ENCODE data around the gene CDH13. TPM values are rescaled to one million over a fixed set of nuclear protein-coding genes. Genes with fewer than 3 reads are reported as not detected.

Gene CDH13
- total and polyA plus RNA-seq, 2 experiments from 2014 or later: 1.2 to 1.5 TPM

DNA sequence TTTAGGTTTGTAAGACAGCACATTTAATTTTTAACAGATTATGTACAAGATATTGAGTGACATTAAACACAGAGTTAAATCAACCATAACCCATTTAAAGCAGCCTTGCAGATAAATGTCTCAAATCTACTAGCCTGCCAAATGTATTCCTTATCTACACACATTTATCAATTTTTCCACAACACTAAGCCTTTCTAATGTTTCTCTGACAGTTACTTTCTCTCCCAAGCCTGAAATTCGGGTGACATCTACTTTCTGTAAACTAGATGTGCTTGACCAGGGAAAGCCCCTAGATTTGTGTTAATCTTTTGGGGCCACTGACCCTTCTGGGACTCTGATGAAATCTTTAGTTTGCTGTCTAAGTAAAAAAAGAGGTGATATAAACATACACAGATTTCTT, 69.0 kb downstream of the CDH13 start:
- Histone ChIP-seq H3K79me2 (no peaks in the 10 kb centered on the region), H2AFZ (no peak overlapping the region), H3K4me1 (ENCODE audit: insufficient read depth) (peaks cover 12% of the 10 kb centered on the region), H3K27ac (no peak overlapping the region), H3K4me3 (no peak overlapping the region), H3K36me3 (replicated peaks; ENCODE audit: insufficient read depth, low read depth) (no peaks in the 10 kb centered on the region), H3K9me2 (replicated peaks; ENCODE audit: insufficient read depth) (no peaks in the 10 kb centered on the region), H3K27me3 (no peaks in the 10 kb centered on the region), H4K20me1 (ENCODE audit: insufficient read depth, poor library complexity, severe bottlenecking) (no peaks in the 10 kb centered on the region), H3K9me3 (ENCODE audit: low read depth) (no peaks in the 10 kb centered on the region), H3K4me2 (no peak overlapping the region)
- DNase-seq (ENCODE audit: low spot score): no peak
- WGBS (ENCODE audit: low lambda C conversion rate, missing lambda C conversion rate): 20% methylated on average over 1 of the region's 1 CpG
- TF ChIP-seq EZH2 (IDR thresholded peaks at IDR 0.05; ENCODE audit: borderline replicate concordance): no peak
- no peak for TF ChIP-seq EZH2phosphoT487 (IDR thresholded peaks at IDR 0.05; ENCODE audit: low read depth, severe bottlenecking, unreplicated experiment)
- TF ChIP-seq, protein P1, sequence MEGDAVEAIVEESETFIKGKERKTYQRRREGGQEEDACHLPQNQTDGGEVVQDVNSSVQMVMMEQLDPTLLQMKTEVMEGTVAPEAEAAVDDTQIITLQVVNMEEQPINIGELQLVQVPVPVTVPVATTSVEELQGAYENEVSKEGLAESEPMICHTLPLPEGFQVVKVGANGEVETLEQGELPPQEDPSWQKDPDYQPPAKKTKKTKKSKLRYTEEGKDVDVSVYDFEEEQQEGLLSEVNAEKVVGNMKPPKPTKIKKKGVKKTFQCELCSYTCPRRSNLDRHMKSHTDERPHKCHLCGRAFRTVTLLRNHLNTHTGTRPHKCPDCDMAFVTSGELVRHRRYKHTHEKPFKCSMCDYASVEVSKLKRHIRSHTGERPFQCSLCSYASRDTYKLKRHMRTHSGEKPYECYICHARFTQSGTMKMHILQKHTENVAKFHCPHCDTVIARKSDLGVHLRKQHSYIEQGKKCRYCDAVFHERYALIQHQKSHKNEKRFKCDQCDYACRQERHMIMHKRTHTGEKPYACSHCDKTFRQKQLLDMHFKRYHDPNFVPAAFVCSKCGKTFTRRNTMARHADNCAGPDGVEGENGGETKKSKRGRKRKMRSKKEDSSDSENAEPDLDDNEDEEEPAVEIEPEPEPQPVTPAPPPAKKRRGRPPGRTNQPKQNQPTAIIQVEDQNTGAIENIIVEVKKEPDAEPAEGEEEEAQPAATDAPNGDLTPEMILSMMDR (IDR thresholded peaks at IDR 0.05; ENCODE audit: poor library complexity): no peak

DNA sequence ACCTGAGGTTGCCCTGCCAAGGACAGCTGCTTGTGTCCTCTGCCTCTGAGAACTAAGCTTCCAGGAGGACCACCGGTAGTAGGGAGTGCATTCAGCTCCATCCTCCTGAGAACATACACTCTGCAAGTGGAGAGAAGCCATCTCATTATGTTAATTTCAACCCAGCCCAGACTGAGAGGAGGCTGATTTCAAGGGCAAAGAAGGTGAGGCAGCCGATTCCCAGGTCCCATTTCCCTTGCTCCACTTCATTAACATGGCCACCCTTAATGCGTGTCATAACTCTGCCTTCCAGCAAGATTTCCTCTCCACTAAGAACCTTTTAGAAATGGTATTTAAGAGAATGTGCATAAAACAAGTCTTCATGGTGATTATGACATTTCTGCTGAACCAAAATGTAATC, 72.5 kb downstream of the CDH13 start:
- DNase-seq (ENCODE audit: low spot score): no peak
- H2AFZ ChIP-seq: no peak overlapping the region
- no peaks in the 10 kb centered on the region for H3K9me3 ChIP-seq (ENCODE audit: low read depth)
- no peaks in the 10 kb centered on the region for H4K20me1 ChIP-seq (ENCODE audit: insufficient read depth, poor library complexity, severe bottlenecking)
- 78% methylated on average over 3 of the region's 3 CpGs for WGBS (ENCODE audit: low lambda C conversion rate, missing lambda C conversion rate)
- H3K36me3 ChIP-seq (replicated peaks; ENCODE audit: insufficient read depth, low read depth): no peaks in the 10 kb centered on the region
- TF ChIP-seq, protein P1 (IDR thresholded peaks at IDR 0.05; ENCODE audit: poor library complexity): no peak
- TF ChIP-seq EZH2 (IDR thresholded peaks at IDR 0.05; ENCODE audit: borderline replicate concordance) (no peak), EZH2phosphoT487 (IDR thresholded peaks at IDR 0.05; ENCODE audit: low read depth, severe bottlenecking, unreplicated experiment) (no peak)
- peaks cover 5% of the 10 kb centered on the region for H3K4me1 ChIP-seq (ENCODE audit: insufficient read depth)
- H3K27ac ChIP-seq: no peak overlapping the region
- H3K4me2 ChIP-seq: no peak overlapping the region
- H3K9me2 ChIP-seq (replicated peaks; ENCODE audit: insufficient read depth): no peaks in the 10 kb centered on the region
- H3K4me3 ChIP-seq: no peak overlapping the region
- no peaks in the 10 kb centered on the region for H3K27me3 ChIP-seq
- no peaks in the 10 kb centered on the region for H3K79me2 ChIP-seq

DNA sequence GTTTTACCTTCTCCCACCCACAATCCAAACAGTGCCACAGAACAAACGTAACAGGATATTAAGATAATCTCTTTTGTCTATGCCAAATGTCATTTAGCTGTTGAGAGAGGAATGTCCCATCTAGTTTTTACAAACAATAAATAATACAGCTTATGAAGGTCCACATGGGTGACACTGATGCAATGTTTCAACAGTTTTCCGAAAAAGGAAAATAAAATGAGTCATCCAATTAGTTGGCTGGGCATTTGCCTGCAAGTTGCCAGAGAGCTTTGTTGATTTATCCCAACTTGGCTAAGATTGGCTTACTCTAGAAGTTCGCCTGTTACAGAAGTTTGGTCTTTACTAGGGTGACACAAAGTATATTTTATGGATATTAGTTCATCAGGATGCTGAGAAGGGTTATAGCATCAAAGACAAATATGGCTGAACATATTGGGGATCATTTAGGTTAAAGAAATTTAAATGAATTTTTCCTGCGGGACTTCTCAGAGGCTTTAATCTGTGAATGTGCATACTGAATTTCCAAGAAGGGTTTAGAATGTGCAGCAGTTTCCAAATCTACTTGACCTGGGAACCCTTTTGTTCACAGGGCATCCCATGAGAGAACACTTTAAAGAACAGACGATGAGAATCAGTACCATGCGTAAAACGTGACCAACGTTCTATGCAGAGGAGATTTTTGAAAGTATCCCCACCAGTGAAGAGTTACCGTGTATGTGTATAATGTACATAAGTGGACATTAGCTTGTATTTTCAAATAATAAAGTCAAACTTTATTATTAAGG, 73.1 kb downstream of the CDH13 start:
- Histone ChIP-seq H3K27ac (no peak overlapping the region), H3K27me3 (no peaks in the 10 kb centered on the region), H3K9me2 (replicated peaks; ENCODE audit: insufficient read depth) (no peaks in the 10 kb centered on the region), H3K9me3 (ENCODE audit: low read depth) (no peaks in the 10 kb centered on the region), H3K4me3 (no peak overlapping the region), H2AFZ (no peak overlapping the region), H3K4me2 (no peak overlapping the region), H3K79me2 (no peaks in the 10 kb centered on the region), H4K20me1 (ENCODE audit: insufficient read depth, poor library complexity, severe bottlenecking) (no peaks in the 10 kb centered on the region), H3K4me1 (ENCODE audit: insufficient read depth) (no peaks in the 10 kb centered on the region), H3K36me3 (replicated peaks; ENCODE audit: insufficient read depth, low read depth) (no peaks in the 10 kb centered on the region)
- no peak for DNase-seq (ENCODE audit: low spot score)
- WGBS (ENCODE audit: low lambda C conversion rate, missing lambda C conversion rate): 83% methylated on average over 9 of the region's 9 CpGs
- TF ChIP-seq EZH2 (IDR thresholded peaks at IDR 0.05; ENCODE audit: borderline replicate concordance) (no peak), EZH2phosphoT487 (IDR thresholded peaks at IDR 0.05; ENCODE audit: low read depth, severe bottlenecking, unreplicated experiment) (no peak)
- TF ChIP-seq, protein P1 (IDR thresholded peaks at IDR 0.05; ENCODE audit: poor library complexity): no peak

All from hepatocyte (in vitro differentiated cells).